Measurements from ENCODE around the gene ZSWIM5. TPM values are rescaled to one million over a fixed set of nuclear protein-coding genes. Genes with fewer than 3 reads are reported as not detected.

The ZSWIM5 gene
- total RNA-seq, 1 experiment from 2014 or later: 7.9 TPM

DNA sequence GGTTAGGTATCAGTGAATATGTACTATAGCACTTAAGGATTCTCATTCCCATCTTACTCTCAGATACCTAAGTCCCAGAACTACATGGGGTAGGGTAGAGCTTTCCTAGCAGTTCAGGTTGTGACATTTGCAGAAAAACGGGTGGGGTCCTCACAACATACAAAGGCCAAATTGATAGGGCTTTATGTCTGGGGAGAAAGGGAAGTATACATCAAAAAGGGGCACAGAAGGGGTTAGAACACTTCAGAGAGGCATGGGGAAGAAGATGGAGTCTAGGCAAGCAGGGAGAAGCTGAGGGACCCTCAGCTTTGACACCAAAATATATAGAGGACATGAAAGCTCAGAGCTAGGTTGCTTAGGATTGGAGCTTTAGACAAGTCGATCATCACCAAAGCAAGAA is 190.7 kb downstream of the ZSWIM5 start:
- peaks cover 13% of the 10 kb centered on the region for H3K4me1 ChIP-seq (ENCODE audit: control insufficient read depth, insufficient read depth, low read length)
- intact Hi-C loops (cut with micrococcal nuclease; ENCODE audit: unreplicated experiment) (loop anchor here (10.0 kb wide), 1 partner anchor 189 kb away; the partner anchor contains the start of gene ZSWIM5), in situ Hi-C loops (cut with HindIII; ENCODE audit: low pct_unique_long_range_greater_than_20kb, low sequenced_read_pairs) (no loop called here)
- no peaks in the 10 kb centered on the region for H3K27me3 ChIP-seq (ENCODE audit: control insufficient read depth, insufficient read depth, low read length)
- ChIA-PET CTCF (no interaction called here), POLR2A (no interaction called here)
- no peaks in the 10 kb centered on the region for H3K9me3 ChIP-seq (ENCODE audit: control insufficient read depth, insufficient read depth, low read depth, low read length)
- H3K27ac ChIP-seq (ENCODE audit: low read length): no peak overlapping the region
- H3K36me3 ChIP-seq (ENCODE audit: control insufficient read depth, insufficient read depth, low read length): no peaks in the 10 kb centered on the region
- DNase-seq (ENCODE audit: low read depth, low spot score) (no peak), ATAC-seq (no peak)
- TF ChIP-seq, protein P1, sequence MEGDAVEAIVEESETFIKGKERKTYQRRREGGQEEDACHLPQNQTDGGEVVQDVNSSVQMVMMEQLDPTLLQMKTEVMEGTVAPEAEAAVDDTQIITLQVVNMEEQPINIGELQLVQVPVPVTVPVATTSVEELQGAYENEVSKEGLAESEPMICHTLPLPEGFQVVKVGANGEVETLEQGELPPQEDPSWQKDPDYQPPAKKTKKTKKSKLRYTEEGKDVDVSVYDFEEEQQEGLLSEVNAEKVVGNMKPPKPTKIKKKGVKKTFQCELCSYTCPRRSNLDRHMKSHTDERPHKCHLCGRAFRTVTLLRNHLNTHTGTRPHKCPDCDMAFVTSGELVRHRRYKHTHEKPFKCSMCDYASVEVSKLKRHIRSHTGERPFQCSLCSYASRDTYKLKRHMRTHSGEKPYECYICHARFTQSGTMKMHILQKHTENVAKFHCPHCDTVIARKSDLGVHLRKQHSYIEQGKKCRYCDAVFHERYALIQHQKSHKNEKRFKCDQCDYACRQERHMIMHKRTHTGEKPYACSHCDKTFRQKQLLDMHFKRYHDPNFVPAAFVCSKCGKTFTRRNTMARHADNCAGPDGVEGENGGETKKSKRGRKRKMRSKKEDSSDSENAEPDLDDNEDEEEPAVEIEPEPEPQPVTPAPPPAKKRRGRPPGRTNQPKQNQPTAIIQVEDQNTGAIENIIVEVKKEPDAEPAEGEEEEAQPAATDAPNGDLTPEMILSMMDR (IDR thresholded peaks at IDR 0.05): no peak
- no peak for TF ChIP-seq POLR2AphosphoS5 (IDR thresholded peaks at IDR 0.05; ENCODE audit: low read depth, low read length)
- no peak for TF ChIP-seq SIN3A (IDR thresholded peaks at IDR 0.05; ENCODE audit: borderline replicate concordance, insufficient read depth, low read depth, low read length)
- TF ChIP-seq, protein P2, sequence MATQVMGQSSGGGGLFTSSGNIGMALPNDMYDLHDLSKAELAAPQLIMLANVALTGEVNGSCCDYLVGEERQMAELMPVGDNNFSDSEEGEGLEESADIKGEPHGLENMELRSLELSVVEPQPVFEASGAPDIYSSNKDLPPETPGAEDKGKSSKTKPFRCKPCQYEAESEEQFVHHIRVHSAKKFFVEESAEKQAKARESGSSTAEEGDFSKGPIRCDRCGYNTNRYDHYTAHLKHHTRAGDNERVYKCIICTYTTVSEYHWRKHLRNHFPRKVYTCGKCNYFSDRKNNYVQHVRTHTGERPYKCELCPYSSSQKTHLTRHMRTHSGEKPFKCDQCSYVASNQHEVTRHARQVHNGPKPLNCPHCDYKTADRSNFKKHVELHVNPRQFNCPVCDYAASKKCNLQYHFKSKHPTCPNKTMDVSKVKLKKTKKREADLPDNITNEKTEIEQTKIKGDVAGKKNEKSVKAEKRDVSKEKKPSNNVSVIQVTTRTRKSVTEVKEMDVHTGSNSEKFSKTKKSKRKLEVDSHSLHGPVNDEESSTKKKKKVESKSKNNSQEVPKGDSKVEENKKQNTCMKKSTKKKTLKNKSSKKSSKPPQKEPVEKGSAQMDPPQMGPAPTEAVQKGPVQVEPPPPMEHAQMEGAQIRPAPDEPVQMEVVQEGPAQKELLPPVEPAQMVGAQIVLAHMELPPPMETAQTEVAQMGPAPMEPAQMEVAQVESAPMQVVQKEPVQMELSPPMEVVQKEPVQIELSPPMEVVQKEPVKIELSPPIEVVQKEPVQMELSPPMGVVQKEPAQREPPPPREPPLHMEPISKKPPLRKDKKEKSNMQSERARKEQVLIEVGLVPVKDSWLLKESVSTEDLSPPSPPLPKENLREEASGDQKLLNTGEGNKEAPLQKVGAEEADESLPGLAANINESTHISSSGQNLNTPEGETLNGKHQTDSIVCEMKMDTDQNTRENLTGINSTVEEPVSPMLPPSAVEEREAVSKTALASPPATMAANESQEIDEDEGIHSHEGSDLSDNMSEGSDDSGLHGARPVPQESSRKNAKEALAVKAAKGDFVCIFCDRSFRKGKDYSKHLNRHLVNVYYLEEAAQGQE (IDR thresholded peaks at IDR 0.05; ENCODE audit: insufficient read depth in 1 of 2, low read depth in 2 of 2, low read length in 1 of 2): no peak
- TF ChIP-seq TCF7L2 (IDR thresholded peaks at IDR 0.05; ENCODE audit: low read depth, low read length): no peak
- no TSS peak for BruUV-seq (replicated peaks)
- no peak overlapping the region for H3K4me3 ChIP-seq (ENCODE audit: low read depth in 2 of 2, low read length in 2 of 2)

DNA sequence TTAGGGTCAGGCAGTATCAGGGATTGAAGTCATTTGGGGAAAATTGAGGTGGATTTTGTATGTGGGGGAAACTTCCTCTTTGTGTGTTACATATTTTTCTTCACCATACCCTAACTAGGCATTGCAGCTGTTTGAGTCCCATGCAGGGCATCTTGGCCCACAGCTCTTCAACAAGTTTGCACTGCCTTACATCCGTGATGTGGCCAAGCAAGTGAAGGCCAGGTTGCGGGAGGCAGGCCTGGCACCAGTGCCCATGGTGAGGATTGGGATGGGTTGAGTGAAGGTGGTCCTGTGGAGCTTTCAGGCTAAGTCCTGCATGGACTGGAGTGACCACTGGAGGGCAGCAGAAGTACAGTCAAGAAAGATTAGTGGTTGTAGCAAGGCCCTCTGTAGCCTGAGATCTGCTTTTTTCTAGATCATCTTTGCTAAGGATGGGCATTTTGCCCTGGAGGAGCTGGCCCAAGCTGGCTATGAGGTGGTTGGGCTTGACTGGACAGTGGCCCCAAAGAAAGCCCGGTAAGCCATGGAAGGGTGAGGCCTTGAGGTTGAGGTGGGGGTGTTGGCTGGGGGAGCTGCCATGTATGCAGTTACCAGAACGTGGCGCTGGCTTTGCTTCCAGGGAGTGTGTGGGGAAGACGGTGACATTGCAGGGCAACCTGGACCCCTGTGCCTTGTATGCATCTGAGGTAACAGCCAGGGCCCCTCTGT is 191.9 kb downstream of the ZSWIM5 start:
- Histone ChIP-seq H3K27ac (ENCODE audit: low read length) (no peak overlapping the region), H3K4me3 (ENCODE audit: low read depth in 2 of 2, low read length in 2 of 2) (no peak overlapping the region), H3K36me3 (ENCODE audit: control insufficient read depth, insufficient read depth, low read length) (no peaks in the 10 kb centered on the region), H3K9me3 (ENCODE audit: control insufficient read depth, insufficient read depth, low read depth, low read length) (no peaks in the 10 kb centered on the region), H3K27me3 (ENCODE audit: control insufficient read depth, insufficient read depth, low read length) (no peaks in the 10 kb centered on the region), H3K4me1 (ENCODE audit: control insufficient read depth, insufficient read depth, low read length) (peaks cover 17% of the 10 kb centered on the region)
- POLR2A ChIA-PET: no interaction called here
- BruUV-seq (replicated peaks): no TSS peak
- DNase-seq (ENCODE audit: low read depth, low spot score) (peak; percentile 79), ATAC-seq (0 out of 2 replicates have a peak, but pooled peaks have one; percentile 23)
- TF ChIP-seq, protein P1 (IDR thresholded peaks at IDR 0.05): peak; percentile 92
- TF ChIP-seq TCF7L2 (IDR thresholded peaks at IDR 0.05; ENCODE audit: low read depth, low read length) (no peak), SIN3A (IDR thresholded peaks at IDR 0.05; ENCODE audit: borderline replicate concordance, insufficient read depth, low read depth, low read length) (no peak), POLR2AphosphoS5 (IDR thresholded peaks at IDR 0.05; ENCODE audit: low read depth, low read length) (no peak)
- TF ChIP-seq, protein P2 (IDR thresholded peaks at IDR 0.05; ENCODE audit: insufficient read depth in 1 of 2, low read depth in 2 of 2, low read length in 1 of 2): no peak
- intact Hi-C loops (cut with micrococcal nuclease; ENCODE audit: unreplicated experiment): loop anchor here (5.0 to 10.0 kb wide), 3 partner anchors 177 to 478 kb away; partner anchors contain the start of genes TESK2 and ZSWIM5
- CTCF ChIA-PET: interaction anchor here (0.6 to 1.8 kb wide), 4 partner anchors 286 to 312 kb away, joined by 3 to 9 read pairs (median 8); no protein-coding TSS in a partner anchor
- in situ Hi-C loops (cut with HindIII; ENCODE audit: low pct_unique_long_range_greater_than_20kb, low sequenced_read_pairs): no loop called here
